ENCODE results near the gene JAML.

The JAML gene
- total RNA-seq = 59.8 to 788 (median 493) reads per million in 9 experiments

DNA sequence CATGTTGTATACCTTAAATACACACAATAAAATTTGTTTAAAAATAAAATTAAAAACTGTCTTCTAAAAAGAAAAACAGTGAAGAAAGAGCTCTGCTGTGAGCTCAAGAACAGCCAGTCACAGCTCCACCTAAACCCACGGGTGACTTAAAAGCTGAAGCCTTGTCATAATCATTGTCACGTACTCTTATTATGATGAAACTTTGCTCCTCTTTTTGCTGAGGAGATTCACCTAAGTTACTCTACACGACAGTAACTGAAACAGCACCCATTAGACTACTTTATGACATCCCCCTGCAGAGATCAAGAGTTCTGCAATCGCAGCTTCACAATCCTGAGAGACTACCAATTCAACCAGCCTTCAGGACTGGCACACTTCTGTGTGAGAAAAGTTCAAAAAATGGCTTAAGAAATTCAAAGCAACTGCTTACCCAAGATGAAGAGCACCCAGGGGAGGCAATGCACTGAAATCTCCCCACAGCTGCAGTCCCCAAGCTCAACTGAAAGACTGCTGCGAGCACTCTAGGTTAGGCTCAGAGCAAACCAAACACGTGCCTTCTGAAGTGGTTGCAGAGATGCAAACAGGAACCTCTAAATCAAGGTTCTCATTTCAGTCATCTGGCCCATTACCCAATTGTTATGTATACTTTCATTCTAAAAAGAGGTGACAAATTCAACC, at the start of gene JAML:
Gene JAML, minus strand, starts transcription at position 501 of the 678 bp plus-strand sequence. CDS start 10,145 bp downstream, outside the sequence.
- no peaks in the 10 kb centered on the region for H3K9me3 Mint-ChIP-seq
- DNase-seq (peak; percentile 42 to 49 (median 44)), ATAC-seq (replicated peaks) (peak; percentile 50)
- peak within 1 kb of the TSS; percentile 84 to 88 for H3K4me3 Mint-ChIP-seq
- peak within 1 kb of the TSS; percentile 85 to 94 for H3K27ac Mint-ChIP-seq
- peaks cover 38% of the 10 kb centered on the region for H3K36me3 Mint-ChIP-seq (ENCODE audit: insufficient read depth)
- H3K27me3 Mint-ChIP-seq = no peaks in the 10 kb centered on the region
- H3K4me1 Mint-ChIP-seq (ENCODE audit: low read depth in 2 of 2) = peaks cover 74 to 81% of the 10 kb centered on the region in 2 donors

DNA sequence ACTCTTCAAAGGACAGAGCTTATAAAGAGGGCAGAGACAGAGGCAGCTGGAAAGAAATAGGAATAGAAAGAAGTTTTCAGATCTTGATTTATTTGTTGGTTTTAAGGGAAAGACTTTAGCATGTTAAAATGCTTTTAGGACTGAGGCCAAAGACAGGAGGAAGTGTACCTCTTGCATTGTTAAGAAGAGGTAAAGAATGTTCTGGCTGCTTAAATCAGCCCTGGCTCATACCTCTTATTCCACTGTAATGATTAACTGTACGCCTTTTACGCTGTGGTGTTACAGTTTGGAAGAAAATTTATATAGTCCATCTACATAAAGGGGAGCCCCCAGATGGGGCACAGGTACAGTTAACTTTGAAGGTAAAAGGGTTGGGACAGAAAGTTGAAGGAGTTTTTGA, 49.4 kb upstream of the JAML start:
- Mint-ChIP-seq H3K9me3 (no peaks in the 10 kb centered on the region), H3K27ac (no peak overlapping the region), H3K4me1 (ENCODE audit: low read depth in 2 of 2) (no peaks in the 10 kb centered on the region), H3K36me3 (ENCODE audit: insufficient read depth) (no peaks in the 10 kb centered on the region), H3K27me3 (no peaks in the 10 kb centered on the region), H3K4me3 (no peak overlapping the region)
- DNase-seq = no peak
- no peak for ATAC-seq (replicated peaks)

DNA sequence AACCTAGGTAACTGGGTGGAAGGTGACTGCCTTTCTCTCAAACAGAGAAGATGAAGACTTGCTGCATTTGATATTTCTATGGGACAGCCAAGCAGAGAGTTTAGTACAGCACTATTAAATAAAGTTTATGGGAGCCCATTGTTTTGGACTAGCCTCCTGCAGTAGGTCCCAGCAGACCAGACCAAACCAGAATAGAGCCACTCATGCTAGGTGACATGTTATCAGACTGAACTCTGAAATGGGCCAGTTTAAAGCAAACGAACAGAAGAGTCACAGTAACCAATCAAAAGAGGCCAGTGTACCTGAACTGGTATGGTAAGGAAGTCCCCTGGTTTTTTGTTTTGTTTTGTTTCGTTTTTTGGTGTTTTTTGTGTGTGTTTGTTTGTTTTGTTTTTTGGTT, 47.2 kb upstream of the JAML start:
- Mint-ChIP-seq H3K9me3 (no peaks in the 10 kb centered on the region), H3K27ac (no peak overlapping the region), H3K4me3 (no peak overlapping the region), H3K4me1 (ENCODE audit: low read depth in 2 of 2) (no peaks in the 10 kb centered on the region), H3K36me3 (ENCODE audit: insufficient read depth) (no peaks in the 10 kb centered on the region), H3K27me3 (no peaks in the 10 kb centered on the region)
- DNase-seq (no peak), ATAC-seq (replicated peaks) (no peak)

DNA sequence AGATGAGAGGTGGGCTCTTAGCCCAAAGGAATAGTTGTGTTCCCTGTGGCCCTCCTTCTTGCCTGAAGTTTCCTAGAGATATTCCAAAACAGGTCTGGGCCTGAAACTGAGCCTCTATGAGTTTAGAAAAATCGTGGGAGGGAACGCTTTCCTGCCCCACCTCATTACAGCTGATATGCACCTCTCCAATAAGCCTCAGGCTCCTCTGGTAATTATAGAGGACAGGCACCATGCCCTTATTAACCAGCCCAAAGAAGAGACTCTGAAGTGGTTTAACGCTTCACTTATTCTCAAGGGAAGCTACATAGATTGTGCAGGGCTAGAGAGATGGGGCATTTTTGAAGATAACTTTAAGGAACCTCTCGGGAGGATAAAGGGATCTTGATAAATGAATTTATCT, 42.7 kb upstream of the JAML start:
- no peak overlapping the region for H3K4me3 Mint-ChIP-seq
- DNase-seq (no peak), ATAC-seq (replicated peaks) (no peak)
- H3K4me1 Mint-ChIP-seq (ENCODE audit: low read depth in 2 of 2) = peaks cover 4 to 5% of the 10 kb centered on the region in 2 donors
- no peaks in the 10 kb centered on the region for H3K9me3 Mint-ChIP-seq
- no peaks in the 10 kb centered on the region for H3K36me3 Mint-ChIP-seq (ENCODE audit: insufficient read depth)
- no peak overlapping the region for H3K27ac Mint-ChIP-seq
- H3K27me3 Mint-ChIP-seq = peaks cover 17 to 18% of the 10 kb centered on the region in 2 donors

- peaks cover 23% of the 10 kb centered on the region in 2 donors for H3K27me3 Mint-ChIP-seq
- DNase-seq (no peak), ATAC-seq (replicated peaks) (no peak)
- H3K36me3 Mint-ChIP-seq (ENCODE audit: insufficient read depth) = no peaks in the 10 kb centered on the region
- no peaks in the 10 kb centered on the region for H3K9me3 Mint-ChIP-seq
- peaks cover 4 to 9% of the 10 kb centered on the region in 2 donors for H3K4me1 Mint-ChIP-seq (ENCODE audit: low read depth in 2 of 2)
- no peak overlapping the region for H3K27ac Mint-ChIP-seq
- H3K4me3 Mint-ChIP-seq = no peak overlapping the region
Observed at GRCh38 chr11:118265954-118266353, 41.1 kb upstream of the JAML start.

DNA sequence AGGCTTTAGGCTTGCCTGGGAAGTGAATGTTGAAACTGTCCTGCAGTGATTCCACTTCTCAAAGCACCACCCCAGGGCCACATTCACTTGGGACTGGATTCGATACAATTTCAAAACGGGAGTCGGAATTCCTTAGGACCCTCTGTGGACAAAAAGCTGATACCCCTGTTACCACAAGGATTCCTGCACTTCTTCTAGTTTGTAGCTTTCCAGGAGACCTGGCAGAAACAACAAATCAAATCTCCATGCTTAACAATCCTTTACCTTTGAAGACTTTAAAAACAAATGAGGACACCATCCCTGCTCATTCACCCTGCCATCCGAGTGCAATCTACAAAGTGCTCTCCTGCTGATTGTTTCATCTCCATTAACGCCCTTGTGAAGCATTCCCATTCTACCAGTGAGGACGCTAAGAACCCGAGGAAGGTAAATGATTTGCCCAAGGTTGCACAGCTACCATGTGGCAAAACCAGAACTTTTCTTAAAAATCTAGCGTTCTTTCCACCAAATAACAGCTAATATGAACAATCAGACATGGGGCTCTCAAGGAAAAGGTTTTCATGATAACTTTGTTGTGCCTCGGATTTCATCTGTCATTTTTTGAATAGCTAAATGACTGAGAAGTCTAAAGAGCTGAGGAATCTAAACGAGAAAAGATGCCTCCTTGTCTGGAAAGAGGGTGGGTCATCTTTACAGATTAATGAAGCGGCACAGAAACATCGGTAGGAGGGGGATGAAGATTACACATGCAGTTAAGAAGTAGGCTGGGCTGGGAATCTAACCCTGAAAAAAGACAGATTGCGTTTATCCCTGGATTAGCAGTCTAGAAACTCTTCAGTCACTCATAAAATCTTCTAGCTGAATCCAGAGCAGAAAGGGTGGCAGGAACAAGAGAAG, 40.0 kb upstream of the JAML start:
- H3K27ac Mint-ChIP-seq = peak overlapping the region in 1 of 2 donors; percentile 78
- H3K4me1 Mint-ChIP-seq (ENCODE audit: low read depth in 2 of 2) = peaks cover 4 to 11% of the 10 kb centered on the region in 2 donors
- H3K27me3 Mint-ChIP-seq = peaks cover 23% of the 10 kb centered on the region in 2 donors
- no peaks in the 10 kb centered on the region for H3K9me3 Mint-ChIP-seq
- ATAC-seq (replicated peaks) (no peak), DNase-seq (no peak)
- H3K36me3 Mint-ChIP-seq (ENCODE audit: insufficient read depth) = no peaks in the 10 kb centered on the region
- H3K4me3 Mint-ChIP-seq = peak overlapping the region; percentile 66 to 73

DNA sequence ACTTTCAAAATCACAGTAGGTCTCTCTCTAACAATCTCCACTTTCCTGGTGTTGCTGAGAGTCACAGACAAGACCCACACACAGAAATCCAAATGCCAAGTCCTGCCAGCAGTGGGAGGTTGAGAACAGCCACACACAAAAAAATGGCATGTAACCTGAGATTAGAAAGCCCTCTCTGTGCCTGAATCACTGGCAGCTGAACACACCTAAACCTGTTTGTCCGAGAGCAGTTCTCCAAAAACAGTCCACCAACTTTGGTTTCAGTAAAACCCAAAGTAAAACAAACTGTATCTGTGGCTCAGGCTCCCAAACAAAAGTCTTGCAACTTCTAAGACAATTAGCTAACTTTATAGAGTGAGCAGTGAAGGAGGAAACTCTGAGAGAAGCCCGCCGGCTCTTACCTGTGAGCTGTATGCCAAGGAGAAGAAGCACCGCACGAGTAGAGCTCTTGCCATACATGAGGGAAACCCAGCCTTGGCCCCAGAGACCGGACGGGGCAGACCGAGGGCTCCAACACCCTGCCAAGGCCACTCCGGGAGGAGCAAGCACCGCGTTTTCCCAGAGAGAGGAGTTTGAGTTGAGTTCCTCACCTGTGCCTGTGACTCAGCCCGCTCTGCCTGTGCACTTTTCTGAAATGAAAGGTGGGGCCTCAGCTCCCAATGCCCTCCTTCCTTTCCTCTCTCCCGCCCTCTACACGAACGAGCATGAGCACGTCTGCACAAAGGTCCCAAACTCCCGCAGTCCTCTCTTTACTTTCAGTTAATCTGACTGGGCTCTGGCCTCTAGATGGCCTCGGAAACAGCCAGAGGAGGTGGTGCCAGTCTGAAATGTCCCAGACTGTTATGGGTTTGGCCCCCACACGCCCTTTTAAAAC, 39.1 kb upstream of the JAML start, which contains the start of gene MPZL2:
Gene MPZL2, minus strand, starts transcription at position 603 of the 874 bp plus-strand sequence. Its CDS starts 144 bp downstream, at position 459.
- no peak for DNase-seq
- peaks cover 4 to 12% of the 10 kb centered on the region in 2 donors for H3K4me1 Mint-ChIP-seq (ENCODE audit: low read depth in 2 of 2)
- peak; percentile 28 for ATAC-seq (replicated peaks)
- H3K27me3 Mint-ChIP-seq = peaks cover 23% of the 10 kb centered on the region in 2 donors
- H3K9me3 Mint-ChIP-seq = no peaks in the 10 kb centered on the region
- H3K27ac Mint-ChIP-seq = peak within 1 kb of the TSS in 1 of 2 donors; percentile 78
- no peaks in the 10 kb centered on the region for H3K36me3 Mint-ChIP-seq (ENCODE audit: insufficient read depth)
- H3K4me3 Mint-ChIP-seq = peak within 1 kb of the TSS; percentile 66 to 73

DNA sequence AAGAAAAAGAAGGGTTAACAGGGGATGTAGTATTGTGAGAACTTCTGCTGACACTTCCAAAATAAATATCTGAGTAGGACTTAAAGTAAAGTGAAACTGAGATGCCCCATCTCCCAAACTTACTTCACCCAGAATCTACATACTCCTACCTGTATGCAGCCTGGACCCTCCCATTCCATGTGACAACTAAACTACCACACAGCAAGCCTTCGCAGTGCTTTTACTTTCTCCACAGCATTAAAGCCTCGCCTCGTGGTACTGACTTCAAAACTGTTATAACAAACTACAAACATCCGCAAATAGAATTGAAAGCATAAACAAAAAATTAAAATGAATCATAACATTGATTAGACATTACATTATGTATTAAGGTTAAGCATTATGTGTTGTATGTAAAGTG, 38.3 kb upstream of the JAML start:
- DNase-seq (no peak), ATAC-seq (replicated peaks) (no peak)
- H3K9me3 Mint-ChIP-seq = no peaks in the 10 kb centered on the region
- no peak overlapping the region for H3K4me3 Mint-ChIP-seq
- H3K36me3 Mint-ChIP-seq (ENCODE audit: insufficient read depth) = no peaks in the 10 kb centered on the region
- H3K4me1 Mint-ChIP-seq (ENCODE audit: low read depth in 2 of 2) = peaks cover 4 to 12% of the 10 kb centered on the region in 2 donors
- H3K27ac Mint-ChIP-seq = no peak overlapping the region
- H3K27me3 Mint-ChIP-seq = peaks cover 23% of the 10 kb centered on the region in 2 donors

- no peaks in the 10 kb centered on the region for H3K36me3 Mint-ChIP-seq (ENCODE audit: insufficient read depth)
- no peak overlapping the region for H3K4me3 Mint-ChIP-seq
- no peak overlapping the region for H3K27ac Mint-ChIP-seq
- no peaks in the 10 kb centered on the region for H3K9me3 Mint-ChIP-seq
- DNase-seq = peak in 1 of 3 experiments; percentile 22
- ATAC-seq (replicated peaks) = peak; percentile 96
- H3K4me1 Mint-ChIP-seq (ENCODE audit: low read depth in 2 of 2) = peaks cover 4 to 12% of the 10 kb centered on the region in 2 donors
- peaks cover 23% of the 10 kb centered on the region in 2 donors for H3K27me3 Mint-ChIP-seq
Observed at GRCh38 chr11:118260353-118260752, 35.5 kb upstream of the JAML start.

DNA sequence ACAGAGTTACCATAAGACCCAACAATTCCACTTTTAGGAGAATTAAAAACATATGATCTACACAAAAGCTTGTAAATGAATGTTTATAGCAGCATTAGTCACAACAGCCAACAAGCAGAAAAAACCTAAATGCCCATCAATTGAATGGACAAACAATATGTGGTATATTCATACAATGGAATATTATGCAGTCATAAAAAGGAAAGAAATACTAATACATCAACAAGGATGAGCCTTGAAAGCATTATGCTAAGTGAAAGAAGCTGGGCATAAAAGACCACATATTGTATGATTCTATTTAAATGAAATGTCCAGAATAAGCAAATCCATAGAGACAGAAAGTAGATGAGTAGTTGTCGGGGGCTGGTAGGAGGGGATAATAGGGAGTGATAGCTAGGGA, 34.3 kb upstream of the JAML start:
- Mint-ChIP-seq H3K36me3 (ENCODE audit: insufficient read depth) (no peaks in the 10 kb centered on the region), H3K27me3 (peaks cover 17 to 19% of the 10 kb centered on the region in 2 donors)

GRCh38 chr11:118258410-118258809, 33.6 kb upstream of the JAML start:
- H3K36me3 Mint-ChIP-seq (ENCODE audit: insufficient read depth) = no peaks in the 10 kb centered on the region
- no peak for DNase-seq
- no peak overlapping the region for H3K27ac Mint-ChIP-seq
- no peaks in the 10 kb centered on the region for H3K9me3 Mint-ChIP-seq
- no peak overlapping the region for H3K4me3 Mint-ChIP-seq
- H3K4me1 Mint-ChIP-seq (ENCODE audit: low read depth in 2 of 2) = peaks cover 0 to 8% of the 10 kb centered on the region in 2 donors
- ATAC-seq (replicated peaks) = no peak
- H3K27me3 Mint-ChIP-seq = peaks cover 13 to 15% of the 10 kb centered on the region in 2 donors

More for the DNA sequence above, 34.3 kb upstream of the JAML start:
- H3K4me3 Mint-ChIP-seq = no peak overlapping the region
- peaks cover under 1 to 8% of the 10 kb centered on the region in 2 donors for H3K4me1 Mint-ChIP-seq (ENCODE audit: low read depth in 2 of 2)
- H3K9me3 Mint-ChIP-seq = no peaks in the 10 kb centered on the region
- no peak overlapping the region for H3K27ac Mint-ChIP-seq
- ATAC-seq (replicated peaks) (no peak), DNase-seq (no peak)

- DNase-seq (no peak), ATAC-seq (replicated peaks) (no peak)
- Mint-ChIP-seq H3K9me3 (no peaks in the 10 kb centered on the region), H3K27me3 (no peaks in the 10 kb centered on the region), H3K4me3 (peak overlapping the region; percentile 95 to 98), H3K36me3 (ENCODE audit: insufficient read depth) (peaks cover 34% of the 10 kb centered on the region), H3K27ac (peak overlapping the region; percentile 99 to 100), H3K4me1 (ENCODE audit: low read depth in 2 of 2) (peaks cover 17 to 25% of the 10 kb centered on the region in 2 donors)
Observed at GRCh38 chr11:118252688-118253087, 27.9 kb upstream of the JAML start.

Data from effector memory CD8-positive, alpha-beta T cell (primary cell).